Testis (tissue), 2 donors: ENCODE results near the gene PLGRKT.

Experiments
- POLR2A ChIP-seq: fragments of 450-650 bp; IDR thresholded peaks from one replicate; pipeline ENCODE4 v1.6.1; 2017; ENCODE audit warnings: antibody characterized with exemption, mild to moderate bottlenecking, moderate library complexity
- TF ChIP-seq, protein P1 (sequence below), 3 experiments: fragments of 450-650 bp in 2 of 3; fragments of 200-600 bp in 1 of 3; sonication (generic) in 1 of 3; IDR thresholded peaks; one replicate each; pipeline ENCODE4 v1.5.1; 2016 to 2019; ENCODE audit warnings: antibody characterized with exemption in 3 of 3, mild to moderate bottlenecking in 2 of 3, moderate library complexity in 1 of 3

DNA sequence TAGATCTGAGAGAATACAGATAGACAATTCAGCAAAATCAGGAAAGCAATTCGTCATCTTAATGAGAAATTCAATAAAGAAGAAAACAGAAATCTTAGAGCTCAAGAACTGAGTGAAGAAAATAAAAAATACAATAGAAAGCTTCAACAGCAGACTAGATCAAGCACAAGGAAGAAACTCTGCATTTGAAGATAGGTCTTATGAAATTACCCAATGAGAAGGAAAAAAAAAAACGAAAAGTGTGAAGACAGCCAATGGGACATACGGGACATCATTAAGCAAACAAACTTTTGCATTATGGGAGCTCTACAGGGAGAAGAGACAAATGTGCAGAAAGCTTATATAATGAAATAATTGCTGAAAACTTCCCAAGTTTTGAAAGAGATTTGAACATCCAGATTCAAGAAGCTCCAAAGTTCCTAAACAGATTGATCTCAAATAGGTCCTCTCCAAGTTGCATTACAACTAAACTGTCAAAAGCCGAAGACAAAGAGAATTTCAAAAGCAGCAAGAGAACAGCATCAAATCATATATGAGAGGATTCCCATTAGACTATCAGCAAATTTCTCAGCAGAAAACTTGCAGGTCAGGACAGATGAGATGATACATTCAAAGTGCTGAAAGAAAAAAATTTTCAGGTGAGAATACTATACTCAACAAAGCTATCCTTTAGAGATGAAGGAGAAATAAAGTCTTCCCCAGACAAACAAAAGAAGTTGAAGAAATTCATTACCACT lies 122.4 kb downstream of the PLGRKT start:
- TF ChIP-seq, protein P1, sequence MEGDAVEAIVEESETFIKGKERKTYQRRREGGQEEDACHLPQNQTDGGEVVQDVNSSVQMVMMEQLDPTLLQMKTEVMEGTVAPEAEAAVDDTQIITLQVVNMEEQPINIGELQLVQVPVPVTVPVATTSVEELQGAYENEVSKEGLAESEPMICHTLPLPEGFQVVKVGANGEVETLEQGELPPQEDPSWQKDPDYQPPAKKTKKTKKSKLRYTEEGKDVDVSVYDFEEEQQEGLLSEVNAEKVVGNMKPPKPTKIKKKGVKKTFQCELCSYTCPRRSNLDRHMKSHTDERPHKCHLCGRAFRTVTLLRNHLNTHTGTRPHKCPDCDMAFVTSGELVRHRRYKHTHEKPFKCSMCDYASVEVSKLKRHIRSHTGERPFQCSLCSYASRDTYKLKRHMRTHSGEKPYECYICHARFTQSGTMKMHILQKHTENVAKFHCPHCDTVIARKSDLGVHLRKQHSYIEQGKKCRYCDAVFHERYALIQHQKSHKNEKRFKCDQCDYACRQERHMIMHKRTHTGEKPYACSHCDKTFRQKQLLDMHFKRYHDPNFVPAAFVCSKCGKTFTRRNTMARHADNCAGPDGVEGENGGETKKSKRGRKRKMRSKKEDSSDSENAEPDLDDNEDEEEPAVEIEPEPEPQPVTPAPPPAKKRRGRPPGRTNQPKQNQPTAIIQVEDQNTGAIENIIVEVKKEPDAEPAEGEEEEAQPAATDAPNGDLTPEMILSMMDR (IDR thresholded peaks at IDR 0.05): no peak
- TF ChIP-seq POLR2A: no peak
